Natural killer cell (primary cell): Measurements from ENCODE around the gene SNRNP70. TPM values are rescaled to one million over a fixed set of nuclear protein-coding genes. Genes with fewer than 3 reads are reported as not detected.
A peak's percentile ranks its signal among the peaks of the same experiment; 100 is the strongest.
"Not testable (repeated sequence)": the region's sequence is repeated elsewhere in the genome, so short reads cannot be mapped to it uniquely, and the experiment has no call there.

ENCODE experiments used
- ATAC-seq, 3 donors: fragments of 150-1000 bp in 2 of 3; fragments of 200-7000 bp in 1 of 3; cut with Tn5 transposase; 1 replicate in 1 of 3; 2 replicates in 2 of 3; pipeline ENCODE4 v1.10.0; 2021; ENCODE audit warnings: mild to moderate bottlenecking in 2 of 3, moderate library complexity in 2 of 3
- DNase-seq, 2 donors: peaks; one replicate each; pipeline versions ENCODE4 v3.0.0 to v3.0.0-alpha.2; 2013 to 2021; ENCODE audit warnings: mixed read lengths in 1 of 2
- H3K27ac ChIP-seq: one replicate; pipeline ENCODE4 v1.5.1; 2013; ENCODE audit warnings: mild to moderate bottlenecking, low read length
- H3K27me3 ChIP-seq: one replicate; pipeline ENCODE4 v1.6.1; 2013; ENCODE audit warnings: low read length; ENCODE audit not compliant: control insufficient read depth, insufficient read depth
- H3K36me3 ChIP-seq: one replicate; pipeline ENCODE4 v1.6.1; 2013; ENCODE audit warnings: low read length; ENCODE audit not compliant: control insufficient read depth, insufficient read depth
- H3K4me1 ChIP-seq: one replicate; pipeline ENCODE4 v1.6.1; 2013; ENCODE audit warnings: low read length; ENCODE audit not compliant: control insufficient read depth, insufficient read depth
- H3K4me3 ChIP-seq: one replicate; pipeline ENCODE4 v1.5.1; 2013; ENCODE audit warnings: low read length
- H3K9me3 ChIP-seq: one replicate; pipeline ENCODE4 v1.6.1; 2013; ENCODE audit warnings: low read length; ENCODE audit not compliant: control insufficient read depth, insufficient read depth
- H3K27ac Mint-ChIP-seq, 2 donors: one replicate each; pipeline ENCODE4 v1.8.0; 2022; ENCODE audit warnings: mild to moderate bottlenecking in 2 of 2, mixed read lengths in 2 of 2, moderate library complexity in 1 of 2
- H3K27me3 Mint-ChIP-seq, 2 donors: one replicate each; pipeline ENCODE4 v1.8.0; 2022; ENCODE audit warnings: low read depth in 2 of 2, mixed read lengths in 2 of 2
- H3K36me3 Mint-ChIP-seq: one replicate; pipeline ENCODE4 v1.8.0; 2022; ENCODE audit warnings: mixed read lengths
- H3K4me1 Mint-ChIP-seq, 2 donors: one replicate each; pipeline ENCODE4 v1.8.0; 2022; ENCODE audit warnings: mixed read lengths in 2 of 2
- H3K4me3 Mint-ChIP-seq: one replicate; pipeline ENCODE4 v1.8.0; 2022; ENCODE audit warnings: mild to moderate bottlenecking, moderate library complexity, mixed read lengths
- H3K9me3 Mint-ChIP-seq, 2 donors: one replicate each; pipeline ENCODE4 v1.8.0; 2022; ENCODE audit warnings: mixed read lengths in 2 of 2
- CTCF ChIP-seq: fragments of 200-600 bp; IDR thresholded peaks from one replicate; pipeline ENCODE4 v1.8.0; 2022; ENCODE audit warnings: antibody characterized with exemption
- WGBS: methylation state at CpG from one replicate; pipeline ENCODE4 v1.1.7; 2013; ENCODE audit warnings: missing lambda C conversion rate; ENCODE audit not compliant: insufficient coverage; 5-methylcytosine and 5-hydroxymethylcytosine counted together
- intact Hi-C: fragments of 100-400 bp; cut with micrococcal nuclease; formaldehyde crosslinking; loops from one replicate; pipeline ENCODE4 v1.14.2; 2022
- total RNA-seq, 4 donors: library from RNA; stranded (reverse); fragments of 120-200 nt in 1 of 4; gene quantifications; one replicate each; pipeline versions ENCODE4 v1.2.3 to v1.2.4, GENCODE V29; 2013 to 2022

Gene SNRNP70
- total RNA-seq, 3 donors from 2014 or later (not counting 1 experiment from before 2014, with no cell fraction given): 244 to 312 (median 299) TPM

DNA sequence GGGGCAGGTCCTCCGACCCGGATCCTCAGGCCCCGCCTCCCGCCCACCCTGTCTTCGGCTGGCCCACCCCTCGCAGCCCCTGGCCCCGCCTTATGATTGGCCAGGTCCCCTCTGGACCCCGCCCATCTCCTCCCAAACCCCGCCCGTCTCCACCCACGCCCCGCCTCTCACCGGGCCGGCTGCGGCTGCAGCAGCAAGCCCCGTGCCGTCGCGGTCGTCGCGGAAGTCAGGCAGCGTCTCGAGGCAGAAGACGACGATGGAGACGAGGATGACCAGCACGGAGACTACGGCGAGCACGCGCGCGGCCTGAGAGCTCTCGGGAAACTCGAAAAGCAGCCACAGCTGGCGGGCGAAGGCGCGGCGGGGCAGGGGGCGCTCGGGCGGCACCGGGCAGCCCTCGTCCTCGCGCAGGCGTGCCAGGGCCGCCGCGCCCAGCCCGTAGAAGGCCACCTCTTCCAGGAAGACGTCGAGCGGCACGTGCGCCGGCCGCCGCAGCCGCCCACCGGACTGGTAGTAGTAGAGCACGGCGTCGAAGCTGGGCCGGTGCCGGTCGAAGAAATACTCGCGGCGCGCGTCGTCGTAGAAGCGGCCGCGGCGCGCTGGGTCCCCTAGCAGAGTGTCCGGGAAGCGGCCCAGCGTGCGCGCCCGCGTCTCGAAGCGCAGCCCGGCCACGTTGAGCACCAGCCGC lies 13.2 kb upstream of the SNRNP70 start:
- H3K4me3 Mint-ChIP-seq: peak overlapping the region; percentile 57
- Histone ChIP-seq H3K9me3 (no peaks in the 10 kb centered on the region), H3K4me3 (no peak overlapping the region), H3K27ac (no peak overlapping the region), H3K27me3 (peaks cover 22% of the 10 kb centered on the region), H3K36me3 (no peaks in the 10 kb centered on the region), H3K4me1 (peaks cover 6% of the 10 kb centered on the region)
- peaks cover 8 to 17% of the 10 kb centered on the region in 2 donors for H3K4me1 Mint-ChIP-seq
- DNase-seq: peak in 1 of 2 donors; percentile 38
- no peaks in the 10 kb centered on the region for H3K9me3 Mint-ChIP-seq
- no peak for TF ChIP-seq CTCF
- H3K27me3 Mint-ChIP-seq: peaks cover 57 to 61% of the 10 kb centered on the region in 2 donors
- intact Hi-C loops: no loop called here
- 12% methylated on average over 93 of the region's 93 CpGs for WGBS
- H3K36me3 Mint-ChIP-seq: no peaks in the 10 kb centered on the region
- H3K27ac Mint-ChIP-seq: no peak overlapping the region
- ATAC-seq: peak; percentile 27 to 75 (median 31)

DNA sequence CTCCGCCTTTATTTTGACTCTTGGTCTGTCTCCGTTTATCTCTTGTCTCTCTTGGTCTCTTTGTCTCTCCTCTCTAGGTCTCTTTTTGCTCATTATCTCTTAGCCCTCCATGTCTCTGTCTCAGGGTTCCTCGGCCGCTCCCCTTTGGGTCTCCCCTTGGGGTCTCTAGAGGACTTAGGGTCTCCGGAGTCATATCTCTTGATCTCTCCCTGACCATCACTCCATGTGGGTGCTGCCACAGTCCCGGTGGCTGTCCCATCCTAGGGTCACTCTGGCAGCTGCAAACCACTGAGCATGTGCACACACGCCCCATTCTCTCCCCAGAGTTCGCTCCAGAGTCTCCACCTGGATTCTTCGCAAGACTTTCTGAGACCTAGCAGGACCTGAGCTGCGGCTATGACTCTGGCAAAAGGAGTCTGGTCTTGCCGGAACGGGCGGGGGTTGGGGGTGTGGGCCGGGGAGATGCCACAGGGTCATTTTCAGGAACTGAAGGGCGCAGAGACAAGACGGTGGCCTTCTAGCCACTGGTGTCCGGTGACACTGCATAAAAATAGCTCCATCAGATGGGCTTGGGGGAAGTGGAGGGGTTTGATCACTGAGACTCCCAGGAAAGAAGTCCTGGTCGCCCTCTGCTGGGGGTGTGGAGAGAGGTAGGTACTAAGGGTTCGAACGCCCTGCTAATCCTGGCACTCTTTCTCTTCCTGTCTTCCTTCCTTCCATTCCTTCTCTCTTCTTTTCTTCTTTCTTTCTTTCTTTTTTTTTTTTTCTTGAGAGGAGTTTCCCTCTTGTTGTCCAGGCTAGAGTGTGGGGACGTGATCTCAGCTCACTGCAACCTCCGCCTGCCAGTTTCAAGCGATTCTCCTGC lies 11.5 kb upstream of the SNRNP70 start:
- ATAC-seq (no peak), DNase-seq (peak in 1 of 2 donors; percentile 36)
- Histone ChIP-seq H3K4me3 (no peak overlapping the region), H3K36me3 (no peaks in the 10 kb centered on the region), H3K4me1 (peaks cover 6% of the 10 kb centered on the region), H3K27me3 (peaks cover 22% of the 10 kb centered on the region), H3K27ac (no peak overlapping the region), H3K9me3 (no peaks in the 10 kb centered on the region)
- WGBS: 75% methylated on average over 20 of the region's 23 CpGs
- no peak overlapping the region for H3K27ac Mint-ChIP-seq
- no peak for TF ChIP-seq CTCF
- H3K4me1 Mint-ChIP-seq: peaks cover 8 to 17% of the 10 kb centered on the region in 2 donors
- no peaks in the 10 kb centered on the region for H3K9me3 Mint-ChIP-seq
- H3K4me3 Mint-ChIP-seq: peak overlapping the region; percentile 32
- intact Hi-C loops: no loop called here
- H3K27me3 Mint-ChIP-seq: peaks cover 45 to 53% of the 10 kb centered on the region in 2 donors
- H3K36me3 Mint-ChIP-seq: no peaks in the 10 kb centered on the region

- ATAC-seq, H3K36me3 ChIP-seq, DNase-seq, H3K4me1 ChIP-seq, H3K9me3 Mint-ChIP-seq, H3K4me3 Mint-ChIP-seq, H3K27ac ChIP-seq, H3K36me3 Mint-ChIP-seq, H3K9me3 ChIP-seq, intact Hi-C loops, H3K4me3 ChIP-seq, H3K27ac Mint-ChIP-seq: not testable (repeated sequence)
- peak; percentile 23 for TF ChIP-seq CTCF
- Mint-ChIP-seq H3K4me1 (peaks cover 8 to 17% of the 10 kb centered on the region in 2 donors), H3K27me3 (peaks cover 34 to 44% of the 10 kb centered on the region in 2 donors)
- peaks cover 22% of the 10 kb centered on the region for H3K27me3 ChIP-seq
- WGBS: 24% methylated on average over 6 of the region's 9 CpGs
These were observed 10.4 kb upstream of the SNRNP70 start for GRCh38 chr19:49074869-49075268.
